GM12878 (cell line): ENCODE results near the gene CYTH3. TPM values are rescaled to one million over a fixed set of nuclear protein-coding genes. Genes with fewer than 3 reads are reported as not detected.

Experiments used
- ATAC-seq: fragments of 200-7000 bp; cut with Tn5 transposase; 3 replicates; pipeline ENCODE4 v1.9.1; 2020; ENCODE audit warnings: mild to moderate bottlenecking, moderate library complexity
- BruUV-seq: library from RNA; stranded (reverse); fragments of 400-500 nt; replicated peaks from 2 replicates; lab custom pipeline; 2021; lab: Mats Ljungman, UMichigan
- CTCF ChIA-PET: fragments of 300-600 bp; sonication (Branson Sonifier 250); formaldehyde crosslinking; extraction: SDS; loops from one replicate; lab custom pipeline; 2021; ENCODE audit warnings: inconsistent platforms; lab: Yijun Ruan, JAX
- POLR2A ChIA-PET: fragments of 350-600 bp; formaldehyde crosslinking; extraction: SDS; loops from one replicate; lab custom pipeline; 2021; ENCODE audit warnings: inconsistent platforms; lab: Charles Lee
- RAD21 ChIA-PET: fragments of 300-600 bp; sonication (Branson Sonifier 250); formaldehyde crosslinking; loops from one replicate; lab custom pipeline; 2023; ENCODE audit warnings: antibody characterized with exemption; ENCODE audit not compliant: unreplicated experiment; lab: Charles Lee
- SMC1A ChIA-PET: fragments of 300-600 bp; sonication (Branson Sonifier 250); formaldehyde crosslinking; loops from one replicate; lab custom pipeline; 2023; ENCODE audit not compliant: unreplicated experiment, uncharacterized antibody; lab: Charles Lee
- DNase-seq: peaks from one replicate; pipeline ENCODE4 v3.0.0-alpha.2; 2011; ENCODE audit warnings: low read depth, low spot score
- FAIRE-seq: peaks from 3 replicates; lab custom pipeline; 2011; peaks lifted over from hg19 to GRCh38; lab: Jason Lieb, UNC
- H2AFZ ChIP-seq: 2 replicates; pipeline ENCODE4 v1.6.0; 2011; ENCODE audit warnings: low read depth, low read length, control low read depth; ENCODE audit not compliant: control insufficient read depth
- H3K27ac ChIP-seq: 2 replicates; pipeline ENCODE4 v1.5.1; 2011; ENCODE audit warnings: control low read depth; ENCODE audit not compliant: control insufficient read depth, insufficient read depth
- H3K27me3 ChIP-seq, 2 experiments: replicated peaks in 1 of 2; 2 replicates each; pipeline versions ENCODE4 v1.6.0 to v1.6.1; 2011; ENCODE audit warnings: low read length in 1 of 2; ENCODE audit not compliant: control insufficient read depth in 2 of 2, insufficient read depth in 2 of 2
- H3K36me3 ChIP-seq, 2 experiments: 2 replicates each; pipeline ENCODE4 v1.5.1; 2011; ENCODE audit warnings: low read length in 1 of 2; ENCODE audit not compliant: control insufficient read depth in 2 of 2, insufficient read depth in 2 of 2
- H3K4me1 ChIP-seq: 2 replicates; pipeline ENCODE4 v1.6.1; 2011; ENCODE audit warnings: mild to moderate bottlenecking, low read length, moderate library complexity, mixed read lengths; ENCODE audit not compliant: control insufficient read depth, insufficient read depth
- H3K4me2 ChIP-seq: 2 replicates; pipeline ENCODE4 v1.6.0; 2011; ENCODE audit warnings: control low read depth; ENCODE audit not compliant: control insufficient read depth, insufficient read depth
- H3K4me3 ChIP-seq: fragments of 200-600 bp; sonication (generic); 2 replicates; pipeline ENCODE4 v1.5.1; 2016
- H3K79me2 ChIP-seq: 2 replicates; pipeline ENCODE4 v1.6.0; 2011; ENCODE audit warnings: low read length; ENCODE audit not compliant: control insufficient read depth, insufficient read depth
- H3K9ac ChIP-seq: 2 replicates; pipeline ENCODE4 v1.8.0; 2011; ENCODE audit warnings: low read length, control low read depth, mixed read lengths; ENCODE audit not compliant: control insufficient read depth, insufficient read depth
- H3K9me3 ChIP-seq: replicated peaks from 3 replicates; pipeline ENCODE4 v1.5.1; 2011; ENCODE audit warnings: mild to moderate bottlenecking, low read length; ENCODE audit not compliant: control insufficient read depth, insufficient read depth
- H4K20me1 ChIP-seq: 2 replicates; pipeline ENCODE4 v1.6.0; 2011; ENCODE audit not compliant: control insufficient read depth, insufficient read depth
- BCLAF1 ChIP-seq: fragments of 450-650 bp; IDR thresholded peaks from 2 replicates; pipeline ENCODE4 v1.6.1; 2017; ENCODE audit warnings: antibody characterized with exemption, mild to moderate bottlenecking, moderate library complexity
- CTCF ChIP-seq, 3 experiments: IDR thresholded peaks in 2 of 3; conservative IDR thresholded peaks in 1 of 3; 2 replicates each; pipeline ENCODE4 v1.5.1; 2011; ENCODE audit warnings: low read depth in 3 of 3, low read length in 3 of 3, mild to moderate bottlenecking in 3 of 3, control low read depth in 2 of 3, moderate library complexity in 2 of 3, inconsistent platforms in 1 of 3, mixed read lengths in 1 of 3; ENCODE audit not compliant: control insufficient read depth in 2 of 3, insufficient read depth in 1 of 3; ENCODE audit errors: extremely low read depth in 1 of 3
- RAD51 ChIP-seq: fragments of 450-650 bp; IDR thresholded peaks from 2 replicates; pipeline ENCODE4 v1.6.1; 2016; ENCODE audit warnings: moderate library complexity, mild to moderate bottlenecking, inconsistent platforms
- TARDBP ChIP-seq: IDR thresholded peaks from 2 replicates; pipeline ENCODE4 v1.6.1; 2016; ENCODE audit warnings: borderline replicate concordance
- WGBS: methylation state at CpG from one replicate; pipeline ENCODE4 v1.1.6; 2016; ENCODE audit warnings: low lambda C conversion rate; ENCODE audit not compliant: insufficient replicate concordance, insufficient coverage; ENCODE audit errors: missing lambda C conversion rate; 5-methylcytosine and 5-hydroxymethylcytosine counted together
- in situ Hi-C: fragments of 300-500 bp; cut with MboI; formaldehyde crosslinking; loops from 9 replicates; pipeline ENCODE4 v1.14.3; 2018; ENCODE audit warnings: mixed read lengths
- intact Hi-C: fragments of 100-400 bp; cut with micrococcal nuclease; formaldehyde crosslinking; loops from one replicate; pipeline ENCODE4 v1.14.2; 2022; ENCODE audit not compliant: unreplicated experiment
- polyA plus RNA-seq, 11 experiments: library from polyadenylated mRNA; depleted of rRNA in 4 of 11; unstranded in 6 of 11; stranded (reverse) in 5 of 11; fragments of >200 nt; fragmentation: Nextera tagmentation in 4 of 11; fragmentation: Illumina TruSeq in 1 of 11; extraction: Ambion mirVana in 4 of 11; extraction: Trizol in 1 of 11; gene quantifications; 1 replicate in 1 of 11; 2 replicates in 10 of 11; pipeline versions ENCODE4 v1.2.1 to v1.2.3, GENCODE V29; 2011 to 2016; ENCODE audit warnings: inconsistent platforms in 2 of 11, missing spikeins in 2 of 11, low read depth in 1 of 11
- total RNA-seq, 4 experiments: library from RNA; depleted of rRNA in 3 of 4; stranded (reverse); fragments of >200 nt in 3 of 4; fragmentation: Illumina TruSeq in 1 of 4; extraction: Trizol in 1 of 4; gene quantifications; 2 replicates each; pipeline versions ENCODE4 v1.2.1 to v1.2.3, GENCODE V29; 2013 to 2021

Gene CYTH3
- total and polyA plus RNA-seq, 10 of the 15 experiments (the other 5 are each of a cell fraction or from before 2014, with no cell fraction given) = 0.45 to 28.2 (median 15.7) TPM

- TF ChIP-seq BCLAF1 (no peak), RAD51 (no peak), CTCF (IDR thresholded peaks at IDR 0.05 in 2 of 3, conservative IDR thresholded peaks at IDR 0.05 in 1 of 3; ENCODE audit: control insufficient read depth in 2 of 3, extremely low read depth in 1 of 3, insufficient read depth in 1 of 3, low read depth in 3 of 3, low read length in 3 of 3) (no peak)
Observed at GRCh38 chr7:6158424-6159096, 113.9 kb downstream of the CYTH3 start (continued).

GRCh38 chr7:6157685-6158423 is 114.6 kb downstream of the CYTH3 start:
- no peaks in the 10 kb centered on the region for H3K9me3 ChIP-seq
- BruUV-seq = no TSS peak
- H2AFZ ChIP-seq = no peak overlapping the region
- DNase-seq = no peak
- H3K4me1 ChIP-seq = peaks cover 13% of the 10 kb centered on the region
- H4K20me1 ChIP-seq = no peaks in the 10 kb centered on the region
- H3K9ac ChIP-seq = no peak overlapping the region
- H3K36me3 ChIP-seq = peaks cover 0 to 23% of the 10 kb centered on the region in 2 experiments
- FAIRE-seq = no peak
- H3K4me3 ChIP-seq = no peak overlapping the region
- POLR2A ChIA-PET = no interaction called here
- in situ Hi-C loops (no loop called here), intact Hi-C loops (no loop called here)
- H3K4me2 ChIP-seq = no peak overlapping the region
- WGBS = 96% methylated on average over 28 of the region's 28 CpGs
- no peaks in the 10 kb centered on the region for H3K79me2 ChIP-seq
- RAD21 ChIA-PET = no interaction called here
- no peaks in the 10 kb centered on the region for H3K27me3 ChIP-seq
- H3K27ac ChIP-seq = no peak overlapping the region
- TF ChIP-seq TARDBP = no peak
- no peak for ATAC-seq
- SMC1A ChIA-PET = no interaction called here
- CTCF ChIA-PET = no interaction called here
